ENCODE data around the gene PRR7. TPM values are rescaled to one million over a fixed set of nuclear protein-coding genes. Genes with fewer than 3 reads are reported as not detected.
"Not testable (repeated sequence)": the region's sequence is repeated elsewhere in the genome, so short reads cannot be mapped to it uniquely, and the experiment has no call there.

PRR7 gene
- total RNA-seq, 1 experiment from 2014 or later, result 23.2 TPM

DNA sequence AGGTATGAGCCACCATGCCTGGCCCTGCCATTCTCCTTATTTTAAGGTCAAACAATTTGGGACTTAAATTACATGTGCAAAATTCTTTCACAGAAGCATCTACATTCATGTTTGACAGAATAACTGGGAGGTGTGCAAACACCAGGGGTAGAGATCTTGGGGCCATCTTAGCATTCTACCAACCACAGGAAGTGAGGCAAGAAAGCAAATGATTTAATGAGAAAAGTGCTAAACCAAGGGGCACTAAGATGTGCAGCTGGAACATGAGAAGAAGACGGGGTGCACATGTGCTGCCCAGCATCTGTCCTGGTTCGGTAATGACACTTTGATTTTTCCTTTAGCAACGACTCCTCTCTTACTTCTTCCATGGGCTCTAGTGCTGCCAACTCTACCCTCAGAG lies 36.0 kb upstream of the PRR7 start:
- Mint-ChIP-seq H3K27ac (ENCODE audit: low read depth, unreplicated experiment) (no peak overlapping the region), H3K4me1 (ENCODE audit: insufficient read depth, unreplicated experiment) (no peaks in the 10 kb centered on the region), H3K27me3 (ENCODE audit: insufficient read depth, unreplicated experiment) (no peaks in the 10 kb centered on the region), H3K9me3 (ENCODE audit: unreplicated experiment) (no peaks in the 10 kb centered on the region), H3K4me3 (ENCODE audit: unreplicated experiment) (no peak overlapping the region), H3K36me3 (ENCODE audit: insufficient read depth, unreplicated experiment) (peaks cover 8% of the 10 kb centered on the region)
- no peak for DNase-seq (ENCODE audit: unreplicated experiment)
- TF ChIP-seq, protein P1, sequence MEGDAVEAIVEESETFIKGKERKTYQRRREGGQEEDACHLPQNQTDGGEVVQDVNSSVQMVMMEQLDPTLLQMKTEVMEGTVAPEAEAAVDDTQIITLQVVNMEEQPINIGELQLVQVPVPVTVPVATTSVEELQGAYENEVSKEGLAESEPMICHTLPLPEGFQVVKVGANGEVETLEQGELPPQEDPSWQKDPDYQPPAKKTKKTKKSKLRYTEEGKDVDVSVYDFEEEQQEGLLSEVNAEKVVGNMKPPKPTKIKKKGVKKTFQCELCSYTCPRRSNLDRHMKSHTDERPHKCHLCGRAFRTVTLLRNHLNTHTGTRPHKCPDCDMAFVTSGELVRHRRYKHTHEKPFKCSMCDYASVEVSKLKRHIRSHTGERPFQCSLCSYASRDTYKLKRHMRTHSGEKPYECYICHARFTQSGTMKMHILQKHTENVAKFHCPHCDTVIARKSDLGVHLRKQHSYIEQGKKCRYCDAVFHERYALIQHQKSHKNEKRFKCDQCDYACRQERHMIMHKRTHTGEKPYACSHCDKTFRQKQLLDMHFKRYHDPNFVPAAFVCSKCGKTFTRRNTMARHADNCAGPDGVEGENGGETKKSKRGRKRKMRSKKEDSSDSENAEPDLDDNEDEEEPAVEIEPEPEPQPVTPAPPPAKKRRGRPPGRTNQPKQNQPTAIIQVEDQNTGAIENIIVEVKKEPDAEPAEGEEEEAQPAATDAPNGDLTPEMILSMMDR (IDR thresholded peaks at IDR 0.05; ENCODE audit: unreplicated experiment), result no peak
- no TSS peak for BruUV-seq (replicated peaks)
- intact Hi-C loops (cut with micrococcal nuclease), result no loop called here
- POLR2A ChIA-PET, result no interaction called here
- CTCF ChIA-PET, result interaction anchor here (0.6 to 2.0 kb wide), 2 partner anchors 20 to 101 kb away, joined by 3 to 10 read pairs; no protein-coding TSS in a partner anchor

DNA sequence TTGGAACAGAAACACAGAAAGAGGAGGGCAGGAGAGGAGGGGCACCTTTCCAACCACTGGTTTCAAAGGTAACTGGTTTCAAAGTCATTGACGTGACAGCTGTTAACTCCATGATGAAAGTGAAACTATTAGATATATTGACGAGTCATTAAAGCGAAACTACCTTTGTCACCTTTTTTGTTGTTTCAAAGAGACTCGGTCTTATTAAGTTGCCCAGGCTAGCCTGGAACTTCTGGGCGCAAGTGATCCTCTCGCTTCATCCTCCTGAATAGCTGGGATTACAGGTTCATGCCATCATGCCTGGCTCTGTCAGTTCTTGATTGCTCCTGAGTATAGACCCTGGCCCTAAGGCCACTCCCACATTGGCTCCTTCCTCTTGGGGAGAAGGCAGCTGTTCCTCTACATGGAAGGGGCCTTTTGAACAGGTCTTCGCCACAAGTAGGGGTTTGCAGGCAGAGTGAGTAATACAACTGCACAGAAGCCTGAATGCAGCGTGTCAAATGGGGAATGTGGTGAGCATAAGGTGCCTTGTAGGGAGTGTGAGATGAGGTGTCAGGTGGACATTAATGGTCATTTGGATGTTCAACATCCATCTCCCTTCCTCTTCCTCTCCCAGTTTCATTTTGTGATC lies 33.9 kb upstream of the PRR7 start:
- Mint-ChIP-seq H3K9me3 (ENCODE audit: unreplicated experiment) (no peaks in the 10 kb centered on the region), H3K4me3 (ENCODE audit: unreplicated experiment) (no peak overlapping the region), H3K27ac (ENCODE audit: low read depth, unreplicated experiment) (no peak overlapping the region), H3K4me1 (ENCODE audit: insufficient read depth, unreplicated experiment) (no peaks in the 10 kb centered on the region), H3K36me3 (ENCODE audit: insufficient read depth, unreplicated experiment) (peaks cover 8% of the 10 kb centered on the region), H3K27me3 (ENCODE audit: insufficient read depth, unreplicated experiment) (no peaks in the 10 kb centered on the region)
- intact Hi-C loops (cut with micrococcal nuclease), result no loop called here
- no peak for DNase-seq (ENCODE audit: unreplicated experiment)
- ChIA-PET POLR2A (interaction anchor here (0.7 to 7.6 kb wide), 3 partner anchors 9 to 104 kb away, joined by 3 to 36 read pairs (median 20); partner anchors contain the start of genes DDX41 and GRK6), CTCF (interaction anchor here (1.4 to 2.4 kb wide), 2 partner anchors 9 to 22 kb away, joined by 3 to 10 read pairs; no protein-coding TSS in a partner anchor)
- BruUV-seq (replicated peaks), result no TSS peak
- TF ChIP-seq, protein P1 (IDR thresholded peaks at IDR 0.05; ENCODE audit: unreplicated experiment), result no peak

DNA sequence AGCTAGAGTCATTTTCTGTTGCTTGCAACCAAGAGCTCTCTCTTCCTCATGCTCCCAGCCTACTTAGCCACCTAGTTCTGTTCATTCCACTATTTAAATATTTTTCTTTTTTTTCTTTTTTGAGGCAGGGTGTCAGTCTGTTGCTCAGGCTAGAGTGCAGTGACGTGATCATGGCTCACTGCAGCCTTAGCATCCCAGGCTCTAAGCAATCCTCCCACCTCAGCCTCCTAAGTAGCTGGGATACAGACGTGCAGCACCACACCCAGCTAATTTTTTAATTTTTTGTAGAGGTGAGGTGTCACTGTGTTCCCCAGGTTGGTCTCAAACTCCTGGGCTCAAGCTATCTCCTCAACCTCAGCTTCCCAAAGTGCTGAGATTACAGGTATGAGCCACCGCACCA lies 32.1 kb upstream of the PRR7 start:
- Mint-ChIP-seq H3K36me3 (ENCODE audit: insufficient read depth, unreplicated experiment) (peaks cover 8% of the 10 kb centered on the region), H3K9me3 (ENCODE audit: unreplicated experiment) (no peaks in the 10 kb centered on the region), H3K4me3 (ENCODE audit: unreplicated experiment) (no peak overlapping the region), H3K27ac (ENCODE audit: low read depth, unreplicated experiment) (no peak overlapping the region), H3K4me1 (ENCODE audit: insufficient read depth, unreplicated experiment) (no peaks in the 10 kb centered on the region), H3K27me3 (ENCODE audit: insufficient read depth, unreplicated experiment) (no peaks in the 10 kb centered on the region)
- CTCF ChIA-PET, result interaction anchor here (0.7 to 3.6 kb wide), 7 partner anchors 10 to 757 kb away, joined by 3 to 37 read pairs (median 5); no protein-coding TSS in a partner anchor
- TF ChIP-seq, protein P1 (IDR thresholded peaks at IDR 0.05; ENCODE audit: unreplicated experiment), result no peak
- BruUV-seq (replicated peaks), result no TSS peak
- intact Hi-C loops (cut with micrococcal nuclease), result no loop called here
- POLR2A ChIA-PET, result interaction anchor here (0.9 to 7.6 kb wide), 4 partner anchors 11 to 40 kb away, joined by 3 to 36 read pairs (median 12); partner anchors contain the start of gene GRK6
- no peak for DNase-seq (ENCODE audit: unreplicated experiment)

DNA sequence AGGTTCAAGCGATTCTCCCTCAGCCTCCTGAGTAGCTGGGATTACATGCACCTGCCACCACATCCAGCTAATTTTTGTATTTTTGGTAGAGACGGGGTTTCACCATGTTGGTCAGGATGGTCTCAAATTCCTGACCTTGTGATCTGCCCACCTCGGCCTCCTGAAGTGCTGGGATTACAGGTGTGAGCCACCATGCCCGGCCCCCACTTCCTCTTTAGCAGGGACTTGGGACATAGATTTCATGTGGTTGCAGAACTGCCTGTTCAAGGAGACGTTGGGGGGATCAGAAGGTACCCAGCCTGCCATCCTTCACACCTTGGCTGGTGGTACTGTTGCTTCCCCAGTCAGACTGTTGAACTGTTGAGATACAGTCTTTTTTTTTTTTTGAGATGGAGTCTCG lies 29.5 kb upstream of the PRR7 start:
- POLR2A ChIA-PET, result interaction anchor here (0.7 to 7.6 kb wide), 3 partner anchors 9 to 880 kb away, joined by 4 to 36 read pairs (median 11); partner anchors contain the start of gene GRK6
- BruUV-seq (replicated peaks), result not testable (repeated sequence)

More for the DNA sequence above, 29.5 kb upstream of the PRR7 start:
- H3K36me3 Mint-ChIP-seq (ENCODE audit: insufficient read depth, unreplicated experiment); intact Hi-C loops (cut with micrococcal nuclease); H3K9me3 Mint-ChIP-seq (ENCODE audit: unreplicated experiment); H3K4me1 Mint-ChIP-seq (ENCODE audit: insufficient read depth, unreplicated experiment); H3K27ac Mint-ChIP-seq (ENCODE audit: low read depth, unreplicated experiment); H3K4me3 Mint-ChIP-seq (ENCODE audit: unreplicated experiment); DNase-seq (ENCODE audit: unreplicated experiment); H3K27me3 Mint-ChIP-seq (ENCODE audit: insufficient read depth, unreplicated experiment): not testable (repeated sequence)
- CTCF ChIA-PET, result interaction anchor here (0.7 to 3.6 kb wide), 6 partner anchors 9 to 107 kb away, joined by 3 to 37 read pairs (median 4); no protein-coding TSS in a partner anchor
